Retinal pigment epithelial cell (primary cell): ENCODE data around the gene BRIX1.

Experiments used
- DNase-seq: peaks from one replicate; pipeline ENCODE4 v3.0.0-alpha.2; 2010; ENCODE audit warnings: low read depth
- H3K4me3 ChIP-seq: 2 replicates; pipeline ENCODE4 v1.5.1; 2011; ENCODE audit warnings: mild to moderate bottlenecking, low read length, control low read depth, moderate library complexity
- TF ChIP-seq, protein P1 (sequence below): conservative IDR thresholded peaks from 2 replicates; pipeline ENCODE4 v1.5.1; 2011; ENCODE audit warnings: low read depth, low read length, control low read depth, inconsistent platforms

Gene BRIX1

DNA sequence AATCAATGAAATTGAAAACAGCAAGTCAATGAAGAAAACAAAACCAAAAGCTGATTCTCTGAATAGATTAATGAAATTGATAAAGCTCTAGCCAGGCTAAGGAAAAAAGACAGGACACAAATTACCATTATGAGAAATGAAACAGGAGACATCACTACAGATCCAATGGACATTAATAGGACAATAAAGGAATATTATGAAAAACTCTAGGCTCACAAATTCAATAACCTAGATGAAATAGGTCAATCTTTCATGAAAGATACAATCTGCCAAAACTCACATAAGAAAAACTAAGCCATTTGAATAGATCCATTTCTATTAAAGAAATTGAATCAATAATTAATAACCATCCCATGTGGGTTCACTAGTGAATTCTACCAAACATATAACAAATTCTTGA is 39.2 kb upstream of the BRIX1 start:
- TF ChIP-seq, protein P1, sequence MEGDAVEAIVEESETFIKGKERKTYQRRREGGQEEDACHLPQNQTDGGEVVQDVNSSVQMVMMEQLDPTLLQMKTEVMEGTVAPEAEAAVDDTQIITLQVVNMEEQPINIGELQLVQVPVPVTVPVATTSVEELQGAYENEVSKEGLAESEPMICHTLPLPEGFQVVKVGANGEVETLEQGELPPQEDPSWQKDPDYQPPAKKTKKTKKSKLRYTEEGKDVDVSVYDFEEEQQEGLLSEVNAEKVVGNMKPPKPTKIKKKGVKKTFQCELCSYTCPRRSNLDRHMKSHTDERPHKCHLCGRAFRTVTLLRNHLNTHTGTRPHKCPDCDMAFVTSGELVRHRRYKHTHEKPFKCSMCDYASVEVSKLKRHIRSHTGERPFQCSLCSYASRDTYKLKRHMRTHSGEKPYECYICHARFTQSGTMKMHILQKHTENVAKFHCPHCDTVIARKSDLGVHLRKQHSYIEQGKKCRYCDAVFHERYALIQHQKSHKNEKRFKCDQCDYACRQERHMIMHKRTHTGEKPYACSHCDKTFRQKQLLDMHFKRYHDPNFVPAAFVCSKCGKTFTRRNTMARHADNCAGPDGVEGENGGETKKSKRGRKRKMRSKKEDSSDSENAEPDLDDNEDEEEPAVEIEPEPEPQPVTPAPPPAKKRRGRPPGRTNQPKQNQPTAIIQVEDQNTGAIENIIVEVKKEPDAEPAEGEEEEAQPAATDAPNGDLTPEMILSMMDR: no peak
- no peak for DNase-seq
- no peak overlapping the region for H3K4me3 ChIP-seq

DNA sequence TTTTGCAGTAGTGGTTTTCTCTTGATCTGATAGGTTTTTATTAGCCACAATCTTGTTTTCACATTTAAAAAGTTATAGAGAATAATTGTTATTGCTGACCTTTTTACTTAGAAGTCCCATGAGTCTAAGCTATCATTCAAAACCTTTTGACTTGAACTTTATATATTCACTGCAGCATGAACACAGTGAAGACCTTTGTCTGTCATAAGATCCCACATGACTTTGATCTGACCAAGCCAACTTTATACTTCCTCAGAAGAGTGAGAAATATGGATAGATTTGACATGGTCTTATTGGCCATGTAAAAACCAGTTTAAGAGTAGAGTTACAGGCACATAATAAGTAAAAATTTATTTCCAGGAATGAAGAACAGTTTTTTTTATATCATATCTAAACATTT is 34.3 kb upstream of the BRIX1 start:
- DNase-seq: no peak
- no peak overlapping the region for H3K4me3 ChIP-seq
- TF ChIP-seq, protein P1: no peak

DNA sequence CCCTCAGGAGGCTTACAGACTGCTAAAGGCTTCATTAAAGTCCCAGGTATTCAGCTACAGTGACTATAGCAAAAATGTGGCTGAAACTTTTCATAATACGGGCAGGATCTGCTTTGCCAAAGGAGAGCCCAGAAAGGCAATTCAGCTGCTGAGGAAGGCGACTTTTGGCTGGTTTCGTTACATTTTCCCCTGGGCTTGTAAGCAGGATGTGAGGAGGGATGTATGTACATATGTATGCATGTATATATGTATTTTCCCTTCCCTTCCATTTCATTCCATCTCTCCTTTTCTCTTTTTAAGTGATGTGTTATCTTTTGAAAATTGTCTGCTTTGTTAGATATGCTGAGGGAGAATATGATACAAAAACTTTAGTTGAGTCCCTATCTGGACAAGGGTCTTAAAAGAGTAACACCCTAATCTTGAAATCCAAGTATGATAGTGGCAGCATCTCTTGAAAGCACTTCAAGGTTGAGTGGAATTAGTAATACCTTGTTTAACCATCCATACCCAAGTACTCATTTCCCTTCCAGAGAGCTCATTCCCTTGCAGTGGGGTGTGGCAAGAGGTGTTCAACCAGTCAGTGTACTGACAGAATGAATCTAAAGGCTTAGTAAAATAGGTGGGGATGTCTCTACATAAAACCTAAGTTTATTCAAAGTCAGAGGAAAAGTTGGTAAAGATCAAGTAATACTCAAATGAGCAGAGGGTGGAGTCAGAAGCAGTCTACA is 29.0 kb upstream of the BRIX1 start:
- no peak for DNase-seq
- no peak overlapping the region for H3K4me3 ChIP-seq
- TF ChIP-seq, protein P1: no peak

DNA sequence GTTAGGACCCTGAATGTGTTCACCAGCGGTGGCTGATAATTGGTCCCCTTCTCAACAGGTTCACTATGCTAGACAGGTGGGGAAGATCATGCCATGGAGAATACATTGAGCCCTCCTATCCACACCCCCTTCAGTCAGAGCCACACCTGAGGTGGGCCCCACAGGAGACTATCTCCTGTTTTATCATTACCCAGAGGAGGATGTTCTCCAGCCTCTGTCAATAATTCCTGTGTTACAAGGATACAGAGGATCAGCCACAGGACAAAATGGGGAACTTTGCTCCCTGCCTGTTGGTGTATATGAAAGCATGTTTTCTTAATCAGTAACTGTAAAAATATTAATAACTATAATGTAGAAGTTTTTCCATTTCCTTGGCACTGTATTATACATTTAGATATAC is 26.1 kb upstream of the BRIX1 start:
- TF ChIP-seq, protein P1: no peak
- H3K4me3 ChIP-seq: no peak overlapping the region
- DNase-seq: no peak

DNA sequence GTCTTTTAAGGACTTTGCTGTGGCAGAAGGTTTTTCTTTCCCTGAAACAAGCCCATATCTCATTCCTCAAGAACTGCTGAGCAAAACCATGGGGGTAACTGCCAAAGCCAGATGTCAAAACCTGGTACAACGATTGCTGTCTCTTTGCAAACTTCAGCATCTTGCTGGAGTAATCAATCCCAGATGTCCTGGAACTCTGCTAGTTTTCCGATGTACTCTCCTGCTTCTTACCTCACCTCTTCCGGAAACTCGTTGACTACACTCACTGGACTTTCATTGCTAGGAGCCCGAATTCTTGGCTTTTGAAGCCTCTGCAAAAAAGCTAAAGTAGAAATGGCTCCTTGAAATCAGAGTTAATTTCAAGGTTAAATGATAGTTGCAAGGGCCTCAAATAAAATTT is 23.5 kb upstream of the BRIX1 start:
- DNase-seq: no peak
- no peak overlapping the region for H3K4me3 ChIP-seq
- TF ChIP-seq, protein P1: no peak

DNA sequence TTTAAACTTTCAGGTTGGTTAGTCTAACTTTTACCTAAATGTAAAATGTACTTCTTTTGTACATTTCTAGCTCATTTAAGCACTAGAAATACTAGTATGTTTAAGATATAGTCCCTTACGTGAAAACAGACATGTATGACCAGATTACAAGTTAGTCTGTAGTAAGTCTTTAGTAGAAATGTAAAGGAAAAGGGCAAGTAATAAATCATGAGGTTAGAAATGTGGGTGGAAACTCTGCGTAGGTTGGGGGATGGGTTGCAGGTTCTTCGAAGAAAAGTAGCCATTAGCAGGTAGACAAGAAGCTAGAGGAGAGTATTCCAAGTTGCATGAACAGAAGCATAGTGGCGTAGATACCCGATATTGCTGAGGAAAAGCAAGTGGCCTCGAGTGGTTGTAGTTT is 23.1 kb upstream of the BRIX1 start:
- no peak overlapping the region for H3K4me3 ChIP-seq
- TF ChIP-seq, protein P1: no peak
- DNase-seq: no peak

DNA sequence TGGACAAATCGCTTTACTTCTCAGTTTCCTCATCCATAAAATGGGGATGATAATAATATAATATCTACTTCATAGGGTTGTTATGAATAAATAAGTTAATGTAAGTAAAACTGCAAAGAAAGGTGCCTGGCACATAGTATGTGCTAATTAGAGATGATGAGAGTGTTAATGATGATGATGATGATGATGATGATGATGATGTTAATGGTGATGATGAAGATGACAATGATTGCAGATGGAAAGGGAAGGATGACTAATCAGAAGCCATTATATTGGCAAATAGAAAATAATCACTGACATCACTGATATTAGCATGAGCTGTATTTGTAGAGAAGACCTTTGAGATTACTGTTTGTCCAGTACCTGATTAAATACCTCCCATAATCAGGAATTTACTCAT is 20.8 kb upstream of the BRIX1 start:
- TF ChIP-seq, protein P1: no peak

More for the DNA sequence above, 20.8 kb upstream of the BRIX1 start:
- no peak overlapping the region for H3K4me3 ChIP-seq
- no peak for DNase-seq
